DOHH2 (cell line): ENCODE results near the gene MORC2.

Experiments
- H3F3A ChIP-seq: fragments of 200-600 bp; sonication (generic), shearing (Covaris generic); 2 replicates; pipeline ENCODE4 v1.6.0; 2016; ENCODE audit warnings: antibody characterized with exemption, mild to moderate bottlenecking; ENCODE audit not compliant: control insufficient read depth, insufficient read depth
- H3K27ac ChIP-seq: fragments of 200-600 bp; sonication (generic); 2 replicates; pipeline ENCODE4 v1.5.1; 2014; ENCODE audit warnings: low read depth, mild to moderate bottlenecking, low read length, moderate library complexity
- H3K27me3 ChIP-seq: fragments of 200-600 bp; sonication (generic); 2 replicates; pipeline ENCODE4 v1.6.1; 2014; ENCODE audit warnings: mild to moderate bottlenecking, low read length, mixed read lengths; ENCODE audit not compliant: control insufficient read depth
- H3K36me3 ChIP-seq: fragments of 200-600 bp; sonication (generic); 2 replicates; pipeline ENCODE4 v1.6.1; 2014; ENCODE audit warnings: mild to moderate bottlenecking, low read length, moderate library complexity, mixed read lengths; ENCODE audit not compliant: control insufficient read depth
- H3K4me1 ChIP-seq: fragments of 200-600 bp; sonication (generic); 2 replicates; pipeline ENCODE4 v1.6.1; 2014; ENCODE audit warnings: mild to moderate bottlenecking, low read length, mixed read lengths; ENCODE audit not compliant: control insufficient read depth
- H3K4me2 ChIP-seq: fragments of 200-600 bp; sonication (generic); 2 replicates; pipeline ENCODE4 v1.6.0; 2014; ENCODE audit warnings: mild to moderate bottlenecking, low read length, moderate library complexity
- H3K4me3 ChIP-seq: fragments of 200-600 bp; sonication (generic); 2 replicates; pipeline ENCODE4 v1.5.1; 2014; ENCODE audit warnings: mild to moderate bottlenecking, low read length, mixed read lengths
- H3K79me2 ChIP-seq: fragments of 200-600 bp; sonication (generic); 2 replicates; pipeline ENCODE4 v1.6.1; 2014; ENCODE audit warnings: mild to moderate bottlenecking, low read length, mixed read lengths; ENCODE audit not compliant: control insufficient read depth
- H3K9me2 ChIP-seq: fragments of 200-600 bp; sonication (generic); replicated peaks from 2 replicates; pipeline ENCODE4 v1.6.1; 2014; ENCODE audit warnings: mild to moderate bottlenecking, low read length, mixed read lengths; ENCODE audit not compliant: control insufficient read depth
- H3K9me3 ChIP-seq: fragments of 200-600 bp; sonication (generic); 2 replicates; pipeline ENCODE4 v1.6.1; 2014; ENCODE audit warnings: antibody characterized with exemption, low read length, mixed read lengths; ENCODE audit not compliant: control insufficient read depth, insufficient read depth
- H4K20me1 ChIP-seq: fragments of 200-600 bp; sonication (generic); 2 replicates; pipeline ENCODE4 v1.6.0; 2014; ENCODE audit warnings: low read depth, mild to moderate bottlenecking, antibody characterized with exemption, low read length, moderate library complexity; ENCODE audit not compliant: control insufficient read depth, insufficient read depth
- CTCF ChIP-seq: fragments of 200-600 bp; sonication (generic); IDR thresholded peaks from one replicate; pipeline ENCODE4 v1.5.1; 2014; ENCODE audit warnings: antibody characterized with exemption, mild to moderate bottlenecking, low read depth, low read length; ENCODE audit not compliant: poor library complexity, severe bottlenecking
- EZH2phosphoT487 ChIP-seq: fragments of 200-600 bp; sonication (generic); IDR thresholded peaks from 2 replicates; pipeline ENCODE4 v1.6.1; 2017; ENCODE audit warnings: borderline replicate concordance, mild to moderate bottlenecking, antibody characterized with exemption, low read length, moderate library complexity, mixed read lengths

MORC2 gene

DNA sequence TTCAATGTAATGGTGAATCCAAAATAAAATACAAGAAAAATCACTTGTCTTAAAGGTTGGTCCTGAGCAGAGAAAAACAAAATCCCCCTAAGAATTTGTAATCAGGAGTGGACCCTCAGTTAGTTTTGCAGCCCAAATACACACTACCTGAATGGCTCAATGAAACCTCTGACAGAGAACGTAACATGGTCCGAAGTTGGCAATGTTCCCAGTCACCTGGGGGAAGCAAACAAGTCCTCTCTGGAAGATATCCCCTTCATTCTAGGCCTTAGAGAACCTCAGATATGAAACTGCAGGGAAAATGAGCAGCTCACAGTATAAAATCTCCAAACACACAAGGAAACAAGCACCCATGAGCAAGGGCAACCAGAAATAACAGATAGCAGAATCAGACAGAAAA is 58.2 kb downstream of the MORC2 start:
- no peak overlapping the region for H3K4me3 ChIP-seq
- H3K79me2 ChIP-seq, result no peaks in the 10 kb centered on the region
- no peak overlapping the region for H3K27ac ChIP-seq
- no peaks in the 10 kb centered on the region for H3K9me3 ChIP-seq
- no peaks in the 10 kb centered on the region for H3K9me2 ChIP-seq
- no peak for TF ChIP-seq EZH2phosphoT487
- TF ChIP-seq CTCF, result no peak
- no peaks in the 10 kb centered on the region for H3K36me3 ChIP-seq
- no peaks in the 10 kb centered on the region for H3K27me3 ChIP-seq
- no peaks in the 10 kb centered on the region for H3F3A ChIP-seq
- H4K20me1 ChIP-seq, result no peaks in the 10 kb centered on the region
- no peaks in the 10 kb centered on the region for H3K4me1 ChIP-seq
- no peak overlapping the region for H3K4me2 ChIP-seq

DNA sequence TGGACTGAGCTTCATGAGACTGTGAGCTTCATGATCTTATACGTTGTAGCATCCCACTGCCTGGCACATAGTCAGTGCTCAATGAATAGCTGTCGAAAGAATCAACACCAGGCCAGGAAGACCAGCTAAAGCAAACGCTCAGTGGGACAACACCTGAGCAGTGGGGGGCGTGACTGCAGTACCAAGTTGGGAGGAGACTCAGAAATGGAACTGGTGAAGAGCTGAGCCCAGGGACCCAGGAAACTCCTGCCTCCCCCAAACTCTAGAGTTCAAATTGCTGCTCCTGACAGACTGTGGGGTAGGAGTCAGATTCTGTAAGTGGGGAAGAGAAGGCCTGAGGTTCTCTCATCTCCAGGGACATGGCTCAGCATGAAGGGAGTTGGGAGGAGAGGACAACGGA is 59.3 kb downstream of the MORC2 start:
- H3K27me3 ChIP-seq, result no peaks in the 10 kb centered on the region
- TF ChIP-seq EZH2phosphoT487 (no peak), CTCF (no peak)
- no peaks in the 10 kb centered on the region for H3K9me2 ChIP-seq
- H3K4me3 ChIP-seq, result no peak overlapping the region
- H3K36me3 ChIP-seq, result no peaks in the 10 kb centered on the region
- H3K79me2 ChIP-seq, result no peaks in the 10 kb centered on the region
- H3F3A ChIP-seq, result no peaks in the 10 kb centered on the region
- H3K4me1 ChIP-seq, result no peaks in the 10 kb centered on the region
- no peak overlapping the region for H3K27ac ChIP-seq
- no peak overlapping the region for H3K4me2 ChIP-seq
- H4K20me1 ChIP-seq, result no peaks in the 10 kb centered on the region
- no peaks in the 10 kb centered on the region for H3K9me3 ChIP-seq

GRCh38 chr22:30908051-30908461 is 60.5 kb downstream of the MORC2 start:
- Histone ChIP-seq H3K4me1 (peaks cover 8% of the 10 kb centered on the region), H3K27me3 (no peaks in the 10 kb centered on the region), H3K9me3 (no peaks in the 10 kb centered on the region), H3K27ac (no peak overlapping the region), H4K20me1 (no peaks in the 10 kb centered on the region), H3K79me2 (no peaks in the 10 kb centered on the region), H3K9me2 (no peaks in the 10 kb centered on the region), H3K36me3 (no peaks in the 10 kb centered on the region), H3K4me2 (no peak overlapping the region), H3F3A (no peaks in the 10 kb centered on the region), H3K4me3 (no peak overlapping the region)
- no peak for TF ChIP-seq CTCF
- TF ChIP-seq EZH2phosphoT487, result no peak

- Histone ChIP-seq H3F3A (no peaks in the 10 kb centered on the region), H3K27ac (no peak overlapping the region), H4K20me1 (no peaks in the 10 kb centered on the region), H3K79me2 (no peaks in the 10 kb centered on the region), H3K4me2 (no peak overlapping the region), H3K9me3 (no peaks in the 10 kb centered on the region), H3K9me2 (no peaks in the 10 kb centered on the region), H3K4me3 (no peak overlapping the region), H3K4me1 (peaks cover 14% of the 10 kb centered on the region), H3K27me3 (no peaks in the 10 kb centered on the region), H3K36me3 (no peaks in the 10 kb centered on the region)
- no peak for TF ChIP-seq EZH2phosphoT487
- no peak for TF ChIP-seq CTCF
Measured at GRCh38 chr22:30906946-30907345, 61.6 kb downstream of the MORC2 start.
